Urothelium cell line (cell line): Measurements from ENCODE around the gene EVA1A.

Experiments
- DNase-seq: peaks from one replicate; pipeline ENCODE4 v3.0.0; 2011; ENCODE audit warnings: low spot score, mixed read lengths
- FAIRE-seq: peaks from 2 replicates; lab custom pipeline; 2011; peaks lifted over from hg19 to GRCh38; lab: Jason Lieb, UNC

Gene EVA1A

GRCh38 chr2:75458201-75458600 is 102.5 kb downstream of the EVA1A start:
- DNase-seq, result no peak
- FAIRE-seq, result no peak

- no peak for DNase-seq
- FAIRE-seq, result no peak
Measured at GRCh38 chr2:75456825-75457224, 103.9 kb downstream of the EVA1A start.

DNA sequence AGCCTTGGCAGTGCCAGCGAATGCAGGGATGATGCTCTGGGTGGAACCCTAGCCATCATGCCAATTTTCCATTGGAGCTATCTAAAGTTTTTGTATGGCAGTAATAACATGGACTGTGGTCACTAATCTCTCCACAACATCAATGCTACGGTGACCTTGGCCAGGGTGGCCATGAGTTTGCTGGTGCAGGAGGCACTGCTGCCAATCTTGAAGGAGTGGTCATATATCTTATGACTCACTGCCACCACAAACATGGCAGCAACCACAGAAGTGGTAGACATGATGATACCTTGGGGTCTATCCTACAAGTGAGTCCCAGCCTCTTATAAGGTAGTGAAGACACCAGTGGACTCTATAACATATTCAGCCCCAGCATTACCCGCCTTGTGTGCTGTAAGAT is 104.6 kb downstream of the EVA1A start:
- FAIRE-seq (peak; percentile 88), DNase-seq (no peak)

DNA sequence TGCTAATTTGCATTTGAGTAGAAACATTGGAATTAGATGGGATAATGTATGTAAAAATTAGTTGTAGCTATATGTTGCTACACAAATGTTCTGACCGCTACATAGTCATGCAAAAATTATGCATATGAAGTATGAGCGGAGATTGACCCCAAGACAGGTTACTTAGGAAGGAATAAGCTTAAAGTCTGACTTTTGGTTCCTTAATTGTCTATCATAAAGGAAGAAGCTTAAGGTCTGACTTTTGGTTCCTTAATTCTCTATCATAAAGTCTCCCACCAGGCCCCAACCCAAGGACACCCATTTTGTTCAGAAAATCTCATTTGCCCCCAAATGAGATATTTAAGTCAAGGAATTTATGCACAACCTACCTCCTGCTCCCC is 106.5 kb downstream of the EVA1A start:
- DNase-seq (no peak), FAIRE-seq (no peak)

- no peak for FAIRE-seq
Measured at GRCh38 chr2:75453384-75454240, 107.1 kb downstream of the EVA1A start.

GRCh38 chr2:75450068-75450467 is 110.7 kb downstream of the EVA1A start:
- no peak for FAIRE-seq
- DNase-seq, result no peak

More at GRCh38 chr2:75453384-75454240, 107.1 kb downstream of the EVA1A start:
- DNase-seq, result no peak

DNA sequence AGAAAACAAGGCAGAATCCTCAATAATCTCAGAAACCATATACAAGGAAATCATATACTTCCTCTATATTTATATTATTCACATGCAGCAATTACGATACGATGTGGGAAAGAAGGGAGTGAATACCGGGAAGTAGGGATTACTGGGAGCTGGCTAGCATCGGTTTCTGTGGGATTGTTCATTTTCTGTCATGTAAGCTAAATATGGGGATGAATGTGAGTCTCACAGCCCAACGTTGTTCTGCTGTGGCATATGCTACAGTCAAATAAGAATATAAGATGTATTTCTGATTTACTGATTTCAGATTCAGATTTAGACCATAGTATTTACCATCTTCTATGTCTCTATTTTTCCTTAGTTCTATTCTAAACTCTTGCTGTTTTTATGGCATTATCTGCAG is 113.6 kb downstream of the EVA1A start:
- DNase-seq (no peak), FAIRE-seq (no peak)
